Activated T-cell treated with anti-CD3 and anti-CD28 coated beads, Interleukin-2, amount 50 U/mL, for 4 hours (primary cell): ENCODE measurements around the gene ZNF592. TPM values are rescaled to one million over a fixed set of nuclear protein-coding genes. Genes with fewer than 3 reads are reported as not detected.
A peak's percentile ranks its signal among the peaks of the same experiment; 100 is the strongest.
"Not testable (repeated sequence)": the region's sequence is repeated elsewhere in the genome, so short reads cannot be mapped to it uniquely, and the experiment has no call there.

Experiments used
- ATAC-seq, 2 donors: fragments of 200-7000 bp; cut with Tn5 transposase; one replicate each; pipeline ENCODE4 v1.10.0; 2021
- DNase-seq: peaks from one replicate; pipeline ENCODE4 v3.0.0-alpha.2; 2020
- H3K27me3 Mint-ChIP-seq: one replicate; pipeline ENCODE4 v1.8.0; 2021; ENCODE audit warnings: low read depth, mixed read lengths
- H3K36me3 Mint-ChIP-seq: one replicate; pipeline ENCODE4 v1.8.0; 2022; ENCODE audit warnings: mixed read lengths; ENCODE audit not compliant: insufficient read depth
- H3K4me1 Mint-ChIP-seq: one replicate; pipeline ENCODE4 v1.8.0; 2021; ENCODE audit warnings: low read depth, mixed read lengths
- H3K4me3 Mint-ChIP-seq: one replicate; pipeline ENCODE4 v1.8.0; 2021; ENCODE audit warnings: mild to moderate bottlenecking, moderate library complexity, mixed read lengths
- H3K9me3 Mint-ChIP-seq: one replicate; pipeline ENCODE4 v1.8.0; 2021; ENCODE audit warnings: mixed read lengths
- total RNA-seq, 3 donors: library from RNA; stranded (reverse); gene quantifications; one replicate each; pipeline ENCODE4 v1.2.1, GENCODE V29; 2021

The ZNF592 gene
- total RNA-seq, 3 donors from 2014 or later, result 28.7 to 30.6 (median 30.5) TPM

GRCh38 chr15:84844964-84845363 is 96.6 kb downstream of the ZNF592 start:
- Mint-ChIP-seq H3K4me1 (no peaks in the 10 kb centered on the region), H3K36me3 (no peaks in the 10 kb centered on the region), H3K27me3 (peaks cover 1% of the 10 kb centered on the region), H3K4me3 (no peak overlapping the region), H3K9me3 (peaks cover 15% of the 10 kb centered on the region)
- DNase-seq (no peak), ATAC-seq (no peak)

GRCh38 chr15:84845631-84846030 is 97.2 kb downstream of the ZNF592 start:
- not testable (repeated sequence) for H3K4me3 Mint-ChIP-seq, ATAC-seq, H3K27me3 Mint-ChIP-seq, H3K4me1 Mint-ChIP-seq, H3K36me3 Mint-ChIP-seq
- H3K9me3 Mint-ChIP-seq, result peaks cover 15% of the 10 kb centered on the region
- DNase-seq, result peak; percentile 30

GRCh38 chr15:84846269-84846668 is 97.9 kb downstream of the ZNF592 start:
- H3K4me3 Mint-ChIP-seq, result no peak overlapping the region
- DNase-seq (no peak), ATAC-seq (no peak)
- H3K27me3 Mint-ChIP-seq, result peaks cover 1% of the 10 kb centered on the region
- peaks cover 15% of the 10 kb centered on the region for H3K9me3 Mint-ChIP-seq
- H3K4me1 Mint-ChIP-seq, result no peaks in the 10 kb centered on the region
- no peaks in the 10 kb centered on the region for H3K36me3 Mint-ChIP-seq

- H3K9me3 Mint-ChIP-seq, result peaks cover 15% of the 10 kb centered on the region
- DNase-seq, result no peak
- H3K4me1 Mint-ChIP-seq, result no peaks in the 10 kb centered on the region
- H3K36me3 Mint-ChIP-seq, result no peaks in the 10 kb centered on the region
- no peaks in the 10 kb centered on the region for H3K27me3 Mint-ChIP-seq
- H3K4me3 Mint-ChIP-seq, result no peak overlapping the region
- ATAC-seq, result no peak
Observed at GRCh38 chr15:84847382-84847781, 99.0 kb downstream of the ZNF592 start.

GRCh38 chr15:84852212-84852611 is 103.8 kb downstream of the ZNF592 start:
- ATAC-seq, result no peak
- H3K36me3 Mint-ChIP-seq, result no peaks in the 10 kb centered on the region

GRCh38 chr15:84855136-84855535 is 106.7 kb downstream of the ZNF592 start:
- Mint-ChIP-seq H3K27me3 (no peaks in the 10 kb centered on the region), H3K4me1 (no peaks in the 10 kb centered on the region), H3K4me3 (no peak overlapping the region), H3K36me3 (no peaks in the 10 kb centered on the region), H3K9me3 (no peaks in the 10 kb centered on the region)
- DNase-seq (no peak), ATAC-seq (no peak)

More at GRCh38 chr15:84852212-84852611, 103.8 kb downstream of the ZNF592 start:
- H3K4me3 Mint-ChIP-seq, result no peak overlapping the region
- H3K4me1 Mint-ChIP-seq, result no peaks in the 10 kb centered on the region
- peaks cover 6% of the 10 kb centered on the region for H3K9me3 Mint-ChIP-seq
- no peak for DNase-seq
- no peaks in the 10 kb centered on the region for H3K27me3 Mint-ChIP-seq

GRCh38 chr15:84855765-84856164 is 107.4 kb downstream of the ZNF592 start:
- Mint-ChIP-seq H3K4me3 (no peak overlapping the region), H3K27me3 (no peaks in the 10 kb centered on the region), H3K4me1 (no peaks in the 10 kb centered on the region), H3K9me3 (no peaks in the 10 kb centered on the region), H3K36me3 (no peaks in the 10 kb centered on the region)
- no peak for DNase-seq
- ATAC-seq, result no peak

Other genes with a start within 250 kb of the ZNF592 start
- 1 to 10 TPM; 6.3 to 9.3 (median 6.6) TPM for gene ZSCAN2, start 147.6 kb upstream of the ZNF592 start, total RNA-seq
- 10 to 100 TPM; 31.1 to 38.8 (median 36.0) TPM for gene WDR73, start 94.3 kb upstream of the ZNF592 start, total RNA-seq
- 10 to 100 TPM in 1 of 3 donors, 1 to 10 TPM in 2; 9.1 to 12.0 (median 9.3) TPM for gene NMB, start 90.4 kb upstream of the ZNF592 start, total RNA-seq
- gene SEC11A, start 32.5 kb upstream of the ZNF592 start, total RNA-seq, result 10 to 100 TPM; 72.3 to 82.9 (median 79.2) TPM
- under 1 TPM; 0.05 to 0.13 (median 0.11) TPM for gene ALPK3, start 68.8 kb downstream of the ZNF592 start, total RNA-seq
- gene SLC28A1, start 136.1 kb downstream of the ZNF592 start, total RNA-seq, result not detected
- gene PDE8A, start 233.3 kb downstream of the ZNF592 start, total RNA-seq, result 10 to 100 TPM; 16.9 to 17.9 (median 17.8) TPM